Lower lobe of right lung (tissue), 2 donors: Measurements from ENCODE around the gene SKP2. TPM values are rescaled to one million over a fixed set of nuclear protein-coding genes. Genes with fewer than 3 reads are reported as not detected.
A peak's percentile ranks its signal among the peaks of the same experiment; 100 is the strongest.
"Not testable (repeated sequence)": the region's sequence is repeated elsewhere in the genome, so short reads cannot be mapped to it uniquely, and the experiment has no call there.

Experiments
- ATAC-seq, 2 donors: fragments of 200-7000 bp; cut with Tn5 transposase; one replicate each; pipeline ENCODE4 v1.9.1; 2020 to 2022; ENCODE audit warnings: mild to moderate bottlenecking in 2 of 2, moderate library complexity in 2 of 2
- DNase-seq: peaks from one replicate; pipeline ENCODE4 v3.0.0-alpha.2; 2020
- H3K27ac ChIP-seq: fragments of 200-600 bp; one replicate; pipeline ENCODE4 v1.8.0; 2022
- H3K27me3 ChIP-seq: fragments of 200-600 bp; one replicate; pipeline ENCODE4 v1.8.0; 2022; ENCODE audit warnings: low read depth
- H3K36me3 ChIP-seq: fragments of 200-600 bp; one replicate; pipeline ENCODE4 v1.8.0; 2022; ENCODE audit warnings: mild to moderate bottlenecking
- H3K4me1 ChIP-seq: fragments of 200-600 bp; one replicate; pipeline ENCODE4 v1.8.0; 2022
- H3K4me3 ChIP-seq: fragments of 200-600 bp; one replicate; pipeline ENCODE4 v1.8.0; 2022; ENCODE audit warnings: mild to moderate bottlenecking
- H3K9me3 ChIP-seq: fragments of 200-600 bp; one replicate; pipeline ENCODE4 v1.8.0; 2022
- CTCF ChIP-seq: fragments of 200-600 bp; IDR thresholded peaks from one replicate; pipeline ENCODE4 v1.8.0; 2022; ENCODE audit warnings: antibody characterized with exemption, mild to moderate bottlenecking
- intact Hi-C: fragments of 100-400 bp; cut with DNase I; formaldehyde crosslinking; loops from one replicate; pipeline ENCODE4 v1.11.0; 2022
- total RNA-seq: library from RNA; stranded (reverse); fragmentation: NEBNext Ultra II Directional; extraction: Animal tissue kit (Norgen Biotek cat#: 25700); gene quantifications from one replicate; pipeline ENCODE4 v1.2.1, GENCODE V29; 2021
- donor health status: DM: no; HTN: yes; CAD: no; lungs with severe emphysema.

The SKP2 gene
- total RNA-seq, 1 donor from 2014 or later: 15.6 TPM

GRCh38 chr5:36128795-36129194 is 23.1 kb upstream of the SKP2 start:
- H3K36me3 ChIP-seq: no peaks in the 10 kb centered on the region
- H3K4me3 ChIP-seq: no peak overlapping the region
- H3K4me1 ChIP-seq: no peaks in the 10 kb centered on the region
- no peak for TF ChIP-seq CTCF
- ATAC-seq (no peak), DNase-seq (no peak)
- H3K27me3 ChIP-seq: no peaks in the 10 kb centered on the region
- H3K27ac ChIP-seq: no peak overlapping the region
- intact Hi-C loops: no loop called here
- peaks cover 11% of the 10 kb centered on the region for H3K9me3 ChIP-seq

GRCh38 chr5:36129666-36130065 is 22.2 kb upstream of the SKP2 start:
- H3K4me1 ChIP-seq, H3K36me3 ChIP-seq, ATAC-seq, H3K4me3 ChIP-seq, H3K27ac ChIP-seq, intact Hi-C loops, DNase-seq, H3K27me3 ChIP-seq: not testable (repeated sequence)
- H3K9me3 ChIP-seq: peaks cover 11% of the 10 kb centered on the region

- H3K4me1 ChIP-seq, DNase-seq, H3K27ac ChIP-seq, H3K4me3 ChIP-seq, H3K27me3 ChIP-seq, ATAC-seq, intact Hi-C loops: not testable (repeated sequence)
- H3K9me3 ChIP-seq: peaks cover 11% of the 10 kb centered on the region
- H3K36me3 ChIP-seq: peaks cover 25% of the 10 kb centered on the region
These were observed 18.9 kb upstream of the SKP2 start for GRCh38 chr5:36133009-36133408.

- Histone ChIP-seq H3K4me1 (no peaks in the 10 kb centered on the region), H3K36me3 (peaks cover 43% of the 10 kb centered on the region), H3K9me3 (no peaks in the 10 kb centered on the region), H3K27me3 (no peaks in the 10 kb centered on the region), H3K4me3 (no peak overlapping the region), H3K27ac (no peak overlapping the region)
- intact Hi-C loops: no loop called here
- DNase-seq: no peak
- no peak for TF ChIP-seq CTCF
- no peak for ATAC-seq
These were observed 15.9 kb upstream of the SKP2 start for GRCh38 chr5:36135988-36136387.

GRCh38 chr5:36136581-36136980 is 15.3 kb upstream of the SKP2 start:
- no peak overlapping the region for H3K4me3 ChIP-seq
- H3K27me3 ChIP-seq: no peaks in the 10 kb centered on the region
- H3K4me1 ChIP-seq: no peaks in the 10 kb centered on the region
- no peak for DNase-seq
- TF ChIP-seq CTCF: no peak
- no peak for ATAC-seq
- H3K27ac ChIP-seq: no peak overlapping the region
- H3K9me3 ChIP-seq: no peaks in the 10 kb centered on the region
- intact Hi-C loops: no loop called here
- H3K36me3 ChIP-seq: peaks cover 48% of the 10 kb centered on the region

GRCh38 chr5:36138900-36139683 is 12.8 kb upstream of the SKP2 start:
- intact Hi-C loops: no loop called here
- Histone ChIP-seq H3K27ac (no peak overlapping the region), H3K36me3 (peaks cover 58% of the 10 kb centered on the region), H3K27me3 (no peaks in the 10 kb centered on the region), H3K4me1 (no peaks in the 10 kb centered on the region), H3K9me3 (no peaks in the 10 kb centered on the region), H3K4me3 (no peak overlapping the region)
- peak in 1 of 2 donors; percentile 21 for ATAC-seq
- TF ChIP-seq CTCF: no peak
- DNase-seq: no peak
